HUES64 (cell line): ENCODE data around the gene UNC5B.
"Not testable (repeated sequence)": the region's sequence is repeated elsewhere in the genome, so short reads cannot be mapped to it uniquely, and the experiment has no call there.

Experiments used
- H3K27ac ChIP-seq: 2 replicates; pipeline ENCODE4 v1.7.0; 2013; ENCODE audit warnings: low read depth, low read length, inconsistent platforms
- H3K27me3 ChIP-seq: 2 replicates; pipeline ENCODE4 v1.6.1; 2013; ENCODE audit warnings: mild to moderate bottlenecking, low read length; ENCODE audit not compliant: insufficient read depth
- H3K36me3 ChIP-seq: 2 replicates; pipeline ENCODE4 v1.6.1; 2013; ENCODE audit warnings: mild to moderate bottlenecking, low read length; ENCODE audit not compliant: insufficient read depth
- H3K4me1 ChIP-seq: 2 replicates; pipeline ENCODE4 v1.6.1; 2013; ENCODE audit warnings: mild to moderate bottlenecking, low read length, moderate library complexity; ENCODE audit not compliant: insufficient read depth
- H3K4me3 ChIP-seq: 2 replicates; pipeline ENCODE4 v1.5.1; 2013; ENCODE audit warnings: mild to moderate bottlenecking, low read length, moderate library complexity
- H3K9ac ChIP-seq: 2 replicates; pipeline ENCODE4 v1.6.1; 2013; ENCODE audit warnings: mild to moderate bottlenecking, low read depth, low read length
- H3K9me3 ChIP-seq: 2 replicates; pipeline ENCODE4 v1.6.1; 2013; ENCODE audit warnings: low read depth, low read length; ENCODE audit not compliant: insufficient read depth
- WGBS: fragments of 150-250, 120-280 bp; methylation state at CpG from one replicate; pipeline ENCODE4 v1.1.7; 2013; ENCODE audit warnings: missing lambda C conversion rate; 5-methylcytosine and 5-hydroxymethylcytosine counted together

The UNC5B gene

GRCh38 chr10:71290806-71291527 is 78.6 kb downstream of the UNC5B start:
- Histone ChIP-seq H3K27ac (no peak overlapping the region), H3K27me3 (no peaks in the 10 kb centered on the region), H3K9me3 (no peaks in the 10 kb centered on the region), H3K36me3 (peaks cover 78% of the 10 kb centered on the region), H3K9ac (no peak overlapping the region), H3K4me1 (no peaks in the 10 kb centered on the region), H3K4me3 (no peak overlapping the region)
- WGBS, result 95% methylated on average over 26 of the region's 26 CpGs

- no peaks in the 10 kb centered on the region for H3K4me1 ChIP-seq
- no peak overlapping the region for H3K9ac ChIP-seq
- H3K36me3 ChIP-seq, result peaks cover 78% of the 10 kb centered on the region
- H3K4me3 ChIP-seq, result no peak overlapping the region
- no peak overlapping the region for H3K27ac ChIP-seq
- no peaks in the 10 kb centered on the region for H3K27me3 ChIP-seq
- 96% methylated on average over 13 of the region's 13 CpGs for WGBS
- no peaks in the 10 kb centered on the region for H3K9me3 ChIP-seq
These were observed 79.1 kb downstream of the UNC5B start for GRCh38 chr10:71291528-71291900.

- Histone ChIP-seq H3K4me3 (no peak overlapping the region), H3K27ac (no peak overlapping the region), H3K9me3 (no peaks in the 10 kb centered on the region), H3K36me3 (peaks cover 79% of the 10 kb centered on the region), H3K4me1 (no peaks in the 10 kb centered on the region), H3K27me3 (no peaks in the 10 kb centered on the region), H3K9ac (no peak overlapping the region)
- WGBS, result 94% methylated on average over 9 of the region's 10 CpGs
These were observed 80.5 kb downstream of the UNC5B start for GRCh38 chr10:71292624-71293445.

GRCh38 chr10:71293446-71294084 is 81.2 kb downstream of the UNC5B start:
- Histone ChIP-seq H3K9ac (no peak overlapping the region), H3K4me3 (no peak overlapping the region), H3K27me3 (no peaks in the 10 kb centered on the region), H3K27ac (no peak overlapping the region), H3K36me3 (peaks cover 79% of the 10 kb centered on the region), H3K9me3 (no peaks in the 10 kb centered on the region), H3K4me1 (no peaks in the 10 kb centered on the region)
- 96% methylated on average over 19 of the region's 19 CpGs for WGBS

GRCh38 chr10:71294091-71294561 is 81.8 kb downstream of the UNC5B start:
- Histone ChIP-seq H3K4me1 (no peaks in the 10 kb centered on the region), H3K4me3 (no peak overlapping the region), H3K27me3 (no peaks in the 10 kb centered on the region), H3K36me3 (peaks cover 79% of the 10 kb centered on the region), H3K9ac (no peak overlapping the region), H3K27ac (no peak overlapping the region), H3K9me3 (no peaks in the 10 kb centered on the region)
- WGBS, result 87% methylated on average over 6 of the region's 6 CpGs

- H3K4me1 ChIP-seq, result no peaks in the 10 kb centered on the region
These were observed 82.5 kb downstream of the UNC5B start for GRCh38 chr10:71294856-71295255.

GRCh38 chr10:71295641-71296040 is 83.3 kb downstream of the UNC5B start:
- no peak overlapping the region for H3K9ac ChIP-seq
- H3K27ac ChIP-seq, result no peak overlapping the region
- H3K9me3 ChIP-seq, result no peaks in the 10 kb centered on the region
- H3K27me3 ChIP-seq, result no peaks in the 10 kb centered on the region
- peaks cover 80% of the 10 kb centered on the region for H3K36me3 ChIP-seq
- no peak overlapping the region for H3K4me3 ChIP-seq
- no peaks in the 10 kb centered on the region for H3K4me1 ChIP-seq
- 89% methylated on average over 9 of the region's 9 CpGs for WGBS

More at GRCh38 chr10:71294856-71295255, 82.5 kb downstream of the UNC5B start:
- Histone ChIP-seq H3K4me3 (no peak overlapping the region), H3K9ac (no peak overlapping the region), H3K27me3 (no peaks in the 10 kb centered on the region), H3K36me3 (peaks cover 80% of the 10 kb centered on the region), H3K27ac (no peak overlapping the region), H3K9me3 (no peaks in the 10 kb centered on the region)
- WGBS, result 91% methylated on average over 4 of the region's 4 CpGs

GRCh38 chr10:71296086-71296485 is 83.7 kb downstream of the UNC5B start:
- Histone ChIP-seq H3K9me3 (no peaks in the 10 kb centered on the region), H3K36me3 (peaks cover 80% of the 10 kb centered on the region), H3K9ac (no peak overlapping the region), H3K27ac (no peak overlapping the region), H3K4me1 (no peaks in the 10 kb centered on the region), H3K27me3 (no peaks in the 10 kb centered on the region), H3K4me3 (no peak overlapping the region)
- WGBS, result 70% methylated on average over 5 of the region's 5 CpGs

GRCh38 chr10:71296811-71297210 is 84.4 kb downstream of the UNC5B start:
- not testable (repeated sequence) for H3K27me3 ChIP-seq, H3K4me1 ChIP-seq, H3K9me3 ChIP-seq, H3K4me3 ChIP-seq, H3K27ac ChIP-seq, H3K9ac ChIP-seq
- WGBS, result 92% methylated on average over 13 of the region's 13 CpGs
- peaks cover 73% of the 10 kb centered on the region for H3K36me3 ChIP-seq

GRCh38 chr10:71297343-71297742 is 85.0 kb downstream of the UNC5B start:
- H3K9me3 ChIP-seq, result no peaks in the 10 kb centered on the region
- no peak overlapping the region for H3K9ac ChIP-seq
- peaks cover 68% of the 10 kb centered on the region for H3K36me3 ChIP-seq
- no peak overlapping the region for H3K4me3 ChIP-seq
- H3K4me1 ChIP-seq, result no peaks in the 10 kb centered on the region
- 95% methylated on average over 3 of the region's 3 CpGs for WGBS
- no peak overlapping the region for H3K27ac ChIP-seq
- H3K27me3 ChIP-seq, result no peaks in the 10 kb centered on the region
